Dermis microvascular lymphatic vessel endothelial cell (primary cell): ENCODE data around the gene NPIPA8. TPM values are rescaled to one million over a fixed set of nuclear protein-coding genes. Genes with fewer than 3 reads are reported as not detected.
"Not testable (repeated sequence)": the region's sequence is repeated elsewhere in the genome, so short reads cannot be mapped to it uniquely, and the experiment has no call there.

Experiments
- DNase-seq, 2 donors: peaks; one replicate each; pipeline versions ENCODE4 v3.0.0 to v3.0.0-alpha.2; 2010; ENCODE audit warnings: low read depth in 2 of 2
- total RNA-seq: library from RNA; depleted of rRNA; stranded (reverse); fragments of >200 nt; gene quantifications from 2 replicates; pipeline ENCODE4 v1.2.1, GENCODE V29; 2014

NPIPA8 gene
- not detected in 2 replicates for total RNA-seq

DNA sequence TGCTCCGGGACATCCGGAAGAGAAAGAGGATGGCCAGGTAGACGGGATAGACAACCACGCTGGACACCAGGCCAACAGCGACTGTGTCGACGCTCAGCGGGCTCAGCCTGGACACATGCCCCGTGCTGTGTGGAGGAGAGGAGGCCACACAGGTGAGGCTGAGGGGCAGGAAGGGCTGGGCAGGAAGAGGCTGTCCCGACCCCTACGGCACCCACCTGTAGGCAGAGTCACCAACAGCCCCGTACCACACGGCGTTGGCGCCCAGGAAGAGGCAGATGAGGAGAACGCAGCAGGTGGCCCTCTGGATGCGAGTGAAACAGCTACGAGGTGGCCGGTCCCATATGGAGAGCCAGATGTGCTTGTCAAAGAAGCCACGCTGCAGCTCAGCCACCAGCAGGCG is at the start of gene NPIPA8:
NPIPA8 (minus strand) TSS at position 101 of the 400 bp plus-strand sequence. CDS start 4,074 bp downstream, outside the sequence.
- DNase-seq: not testable (repeated sequence)

GRCh38 chr16:18385285-18385684 is 48.7 kb upstream of the NPIPA8 start:
- not testable (repeated sequence) for DNase-seq

GRCh38 chr16:18384869-18385268 is 48.3 kb upstream of the NPIPA8 start:
- DNase-seq: not testable (repeated sequence)

GRCh38 chr16:18384098-18384636 is 47.6 kb upstream of the NPIPA8 start:
- not testable (repeated sequence) for DNase-seq

- not testable (repeated sequence) for DNase-seq
Measured at GRCh38 chr16:18382696-18383095, 46.2 kb upstream of the NPIPA8 start.

- DNase-seq: not testable (repeated sequence)
Measured at GRCh38 chr16:18347742-18348141, 11.2 kb upstream of the NPIPA8 start.

DNA sequence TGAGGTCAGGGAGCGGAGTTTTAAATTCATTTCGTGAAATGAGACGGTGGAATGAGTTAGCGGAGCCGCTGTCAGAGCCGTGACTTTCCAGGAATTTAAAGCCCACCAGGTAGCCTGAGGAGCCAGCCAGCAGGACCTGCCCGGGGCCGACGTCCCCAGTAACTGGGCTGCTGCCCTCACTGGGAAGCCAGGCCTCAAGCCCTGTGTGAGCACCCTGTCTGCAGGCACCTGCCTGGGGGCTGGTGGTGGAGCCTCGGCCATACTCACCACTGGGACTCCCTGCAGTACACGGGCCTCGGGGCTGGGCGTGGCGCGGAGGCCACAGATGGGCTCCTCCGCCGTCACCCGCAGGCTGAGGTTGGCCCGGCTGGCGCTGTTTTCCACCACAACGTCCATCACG is 10.5 kb upstream of the NPIPA8 start:
- DNase-seq: not testable (repeated sequence)

- DNase-seq: not testable (repeated sequence)
Measured at GRCh38 chr16:18344634-18345033, 8.1 kb upstream of the NPIPA8 start.

DNA sequence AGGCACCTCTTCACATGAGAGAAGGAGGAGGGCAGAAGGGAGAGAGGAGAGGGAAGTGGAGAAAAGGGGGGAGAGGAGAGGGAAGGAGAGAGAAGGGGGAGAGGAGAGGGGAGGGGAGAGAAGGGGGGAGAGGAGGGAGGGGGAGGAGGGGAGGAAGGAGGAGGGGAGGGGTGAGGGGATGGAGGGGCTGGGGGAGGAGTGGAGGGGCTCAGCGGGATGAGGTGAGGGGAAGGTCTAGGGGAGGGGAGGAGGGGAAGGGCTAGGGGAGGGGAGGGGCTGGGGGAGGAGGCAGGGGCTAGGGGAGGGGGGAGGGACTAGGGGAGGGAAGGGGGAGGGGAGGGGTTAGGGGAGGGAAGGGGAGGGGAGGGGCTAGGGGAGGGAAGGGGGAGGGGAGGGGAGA is 5.5 kb upstream of the NPIPA8 start:
- not testable (repeated sequence) for DNase-seq

DNA sequence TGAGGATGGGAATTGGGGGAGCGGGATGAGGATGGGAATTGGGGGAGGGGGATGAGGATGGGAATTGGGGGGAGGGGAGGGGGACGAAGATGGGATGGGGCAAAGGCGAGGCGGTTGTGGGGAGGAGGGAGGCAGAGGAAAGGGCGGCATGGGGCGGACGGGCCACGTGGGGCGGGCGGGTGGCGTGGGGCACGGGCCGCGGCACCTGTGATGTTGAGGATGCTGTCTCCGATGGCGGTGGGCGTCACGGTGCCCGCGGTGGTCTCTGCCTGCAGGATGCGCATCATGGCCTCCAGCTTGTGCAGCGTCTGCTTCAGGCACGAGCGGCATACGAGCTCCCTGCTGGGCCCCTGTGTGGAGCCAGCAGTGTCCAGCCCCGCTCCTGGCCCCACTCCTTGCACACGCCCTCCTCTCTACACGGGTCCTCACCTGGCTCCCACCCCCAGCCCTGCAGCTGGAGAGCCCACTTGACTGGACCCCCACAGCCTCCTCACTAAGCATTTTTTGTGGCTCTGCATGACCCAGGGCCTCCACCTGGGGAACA is 5.0 kb upstream of the NPIPA8 start:
- DNase-seq: not testable (repeated sequence)

DNA sequence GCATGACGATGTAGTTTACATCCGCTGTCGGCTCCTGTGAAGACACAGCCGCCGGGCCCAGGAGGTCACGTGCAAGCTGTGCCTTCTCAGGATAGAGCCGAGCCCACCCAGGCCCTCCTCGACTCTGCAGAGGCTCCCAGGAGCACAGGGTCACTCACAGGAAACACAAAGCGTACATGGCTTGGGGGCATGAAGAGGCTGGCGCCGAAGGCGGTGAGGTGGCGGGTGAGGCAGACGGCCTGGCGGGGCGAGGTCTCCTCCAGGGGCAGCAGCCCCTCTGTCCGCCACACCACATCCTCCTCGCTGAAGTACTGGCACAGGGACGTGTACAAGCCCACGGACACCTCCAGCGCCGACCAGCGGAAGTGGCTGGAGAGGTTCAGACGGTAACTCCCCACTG is 2.7 kb upstream of the NPIPA8 start:
- DNase-seq: not testable (repeated sequence)

DNA sequence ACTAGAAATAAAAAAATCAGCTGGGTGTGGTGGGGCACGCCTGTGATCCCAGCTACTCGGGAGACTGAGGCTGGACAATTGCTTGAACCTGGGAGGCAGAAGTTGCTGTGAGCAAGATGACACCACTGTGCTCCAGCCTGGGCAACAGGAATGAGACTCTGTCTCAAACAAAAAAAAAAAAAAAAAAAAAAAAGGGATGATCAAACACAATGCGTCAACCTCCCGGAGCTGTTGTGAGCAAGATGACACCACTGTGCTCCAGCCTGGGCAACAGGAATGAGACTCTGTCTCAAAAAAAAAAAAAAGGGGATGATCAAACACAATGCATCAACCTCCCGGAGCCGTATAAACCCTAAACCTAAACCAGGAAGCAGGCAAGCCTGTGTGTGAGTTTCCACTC is 24.7 kb downstream of the NPIPA8 start:
- DNase-seq: not testable (repeated sequence)

- not testable (repeated sequence) for DNase-seq
Measured at GRCh38 chr16:18309159-18309558, 27.4 kb downstream of the NPIPA8 start.

DNA sequence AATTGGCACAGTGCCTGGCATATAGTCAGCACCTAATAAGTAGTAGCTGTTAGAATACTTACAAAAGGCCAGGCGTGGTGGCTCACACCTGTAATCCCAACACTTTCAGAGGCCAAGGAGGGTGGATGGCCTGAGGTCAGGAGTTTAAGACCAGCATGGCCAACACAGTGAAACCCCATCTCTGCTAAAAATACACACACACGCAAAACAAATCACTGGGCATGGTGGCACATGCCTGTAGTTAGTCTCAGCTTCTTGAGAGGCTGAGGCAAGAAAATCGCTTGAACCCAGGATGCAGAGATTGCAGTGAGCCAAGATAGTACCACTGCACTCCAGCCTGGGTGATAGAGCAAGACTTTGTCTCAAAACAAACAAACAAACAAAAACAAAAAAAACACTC is 29.3 kb downstream of the NPIPA8 start:
- not testable (repeated sequence) for DNase-seq

DNA sequence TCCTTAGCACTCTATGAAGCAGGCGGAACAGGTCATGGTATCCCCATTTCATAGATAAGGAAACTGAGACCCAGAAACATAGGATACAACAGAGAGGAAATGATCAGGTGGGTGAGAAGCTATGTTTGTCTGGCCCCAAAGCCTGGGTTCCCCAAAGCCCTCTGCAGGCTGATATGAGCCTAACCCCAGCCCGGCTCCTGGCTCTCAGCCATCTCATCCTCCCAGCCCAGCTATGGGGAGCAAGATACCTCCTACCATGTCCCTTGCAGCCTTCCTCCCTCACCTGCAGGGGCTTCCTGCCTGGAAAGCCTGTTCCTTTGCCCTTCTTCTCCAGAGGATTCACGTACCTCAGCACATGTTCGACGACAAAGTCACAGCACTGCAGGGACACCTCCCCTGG is 30.5 kb downstream of the NPIPA8 start:
- DNase-seq: not testable (repeated sequence)

- not testable (repeated sequence) for DNase-seq
Measured at GRCh38 chr16:18303059-18303706, 33.4 kb downstream of the NPIPA8 start.

DNA sequence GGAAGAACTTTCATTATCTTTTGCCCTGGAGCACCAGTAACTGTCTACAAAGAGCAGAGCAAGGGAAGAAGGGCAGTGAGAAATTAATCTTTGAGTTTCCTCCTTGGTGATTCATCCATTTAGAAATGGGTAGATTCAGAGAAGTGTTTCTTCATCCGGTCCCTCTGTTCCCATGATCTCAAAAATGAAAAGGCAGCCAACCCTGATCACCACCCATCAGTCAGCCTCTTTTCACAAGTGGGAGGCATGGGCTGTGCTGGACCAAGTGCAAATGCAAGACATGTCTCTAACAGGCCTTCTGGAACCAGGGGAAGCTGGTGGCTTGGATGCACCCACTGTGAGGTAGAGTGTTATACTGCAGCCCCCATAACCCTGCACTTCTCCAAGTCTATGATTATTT is 38.8 kb downstream of the NPIPA8 start:
- not testable (repeated sequence) for DNase-seq

DNA sequence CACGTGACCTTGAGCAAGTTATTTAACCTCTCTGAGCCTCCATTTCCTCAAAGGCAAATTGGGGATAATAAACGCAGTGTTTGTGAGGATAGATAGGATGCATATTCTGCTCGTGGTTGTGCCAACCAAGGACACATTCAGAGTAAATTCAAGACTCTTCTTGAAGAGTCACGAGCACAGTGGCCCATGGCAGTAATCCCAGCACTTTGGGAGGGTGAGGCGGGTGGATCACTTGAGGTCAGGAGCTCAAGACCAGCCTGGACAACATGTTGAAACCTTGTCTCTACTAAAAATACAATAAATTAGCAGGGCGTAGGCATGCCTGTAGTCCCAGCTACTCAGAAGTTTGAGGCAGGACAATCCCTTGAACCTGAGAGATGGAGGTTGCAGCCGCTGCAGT is 39.6 kb downstream of the NPIPA8 start:
- DNase-seq: not testable (repeated sequence)

DNA sequence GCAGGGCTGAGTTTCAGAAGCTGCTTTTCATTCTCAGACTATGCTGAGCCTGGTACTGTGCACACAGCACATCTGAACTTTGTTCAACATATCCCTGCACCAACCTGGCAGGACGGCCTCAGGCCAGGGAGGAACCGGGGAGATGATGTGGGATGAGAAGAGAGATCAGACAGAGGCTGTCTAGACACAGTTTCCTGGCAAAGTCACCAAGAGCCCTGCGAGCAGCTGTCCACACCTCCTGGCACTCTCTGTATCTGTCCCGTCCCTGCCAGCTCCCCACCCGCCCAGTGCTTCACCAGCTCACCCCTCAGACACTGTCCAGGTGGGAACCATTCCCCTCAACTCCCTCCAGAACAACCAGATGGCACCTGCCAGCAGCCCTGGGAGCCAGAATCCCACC is 42.2 kb downstream of the NPIPA8 start:
- not testable (repeated sequence) for DNase-seq

- DNase-seq: not testable (repeated sequence)
Measured at GRCh38 chr16:18293337-18293956, 43.1 kb downstream of the NPIPA8 start.

DNA sequence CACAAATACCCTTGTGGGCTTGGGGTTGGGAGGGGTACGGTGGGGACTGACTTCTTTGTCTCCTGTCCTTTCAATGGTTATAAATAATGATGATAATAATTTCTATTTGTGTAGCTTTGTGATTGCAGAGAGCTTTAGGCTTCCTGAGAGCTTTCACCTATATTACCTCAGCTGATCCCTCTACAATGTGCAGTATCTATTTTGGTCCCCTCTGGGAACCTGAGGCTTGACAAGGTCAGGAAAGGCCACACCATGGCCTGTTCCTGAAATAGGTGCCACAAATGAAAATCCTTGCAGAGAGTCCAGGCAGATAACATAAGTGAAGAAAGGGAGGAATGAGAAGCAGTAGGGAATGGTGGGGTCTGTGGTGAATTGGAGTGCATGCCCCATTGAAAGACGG is 45.6 kb downstream of the NPIPA8 start:
- DNase-seq: not testable (repeated sequence)

GRCh38 chr16:18286342-18286741 is 50.2 kb downstream of the NPIPA8 start:
- DNase-seq: not testable (repeated sequence)
